Mammary epithelial cell (primary cell): Measurements from ENCODE around the gene POLR3K.

ENCODE experiments used
- CTCF ChIP-seq, 2 donors: IDR thresholded peaks in 1 of 2; conservative IDR thresholded peaks in 1 of 2; 2 replicates each; pipeline ENCODE4 v1.5.1; 2011 to 2012; ENCODE audit warnings: inconsistent platforms in 2 of 2, low read length in 2 of 2, mild to moderate bottlenecking in 2 of 2, control low read depth in 1 of 2, low read depth in 1 of 2; ENCODE audit not compliant: insufficient read depth in 1 of 2; ENCODE audit errors: extremely low read depth in 1 of 2
- EZH2 ChIP-seq: IDR thresholded peaks from 2 replicates; pipeline ENCODE4 v1.6.1; 2012; ENCODE audit warnings: low read length, inconsistent platforms, borderline replicate concordance

- TF ChIP-seq CTCF (conservative IDR thresholded peaks at IDR 0.05 in 1 of 2, IDR thresholded peaks at IDR 0.05 in 1 of 2; ENCODE audit: extremely low read depth in 1 of 2, insufficient read depth in 1 of 2, low read depth in 1 of 2, low read length in 2 of 2) (no peak), EZH2 (no peak)
These were observed 10.8 kb upstream of the POLR3K start for GRCh38 chr16:63998-64913.
